Right kidney (tissue), 1 donor: ENCODE measurements around the gene MN1.
"Not testable (repeated sequence)": the region's sequence is repeated elsewhere in the genome, so short reads cannot be mapped to it uniquely, and the experiment has no call there.

ENCODE experiments used
- DNase-seq: peaks from one replicate; pipeline ENCODE4 v3.0.0-alpha.2; 2016

MN1 gene

GRCh38 chr22:27761000-27761399 lies 40.6 kb downstream of the MN1 start:
- no peak for DNase-seq

DNA sequence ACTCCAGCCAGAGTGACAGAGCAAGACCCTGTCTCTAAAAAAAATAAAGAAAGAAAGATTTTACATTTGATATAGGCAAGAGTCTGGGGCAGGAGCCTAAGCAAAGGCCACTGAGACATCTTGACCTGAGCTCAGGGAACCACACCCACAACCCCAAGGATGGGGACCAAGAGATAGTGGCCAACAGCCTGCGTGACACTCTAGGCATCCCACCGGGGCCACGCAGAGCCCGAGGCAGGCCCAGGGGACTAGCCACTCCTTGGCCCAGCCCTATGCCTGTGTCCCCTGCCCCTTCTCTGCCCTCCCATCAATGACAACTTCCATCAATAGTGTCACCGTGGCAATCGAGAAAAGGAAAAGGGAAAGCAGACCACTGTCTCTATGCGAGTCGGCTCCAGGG lies 41.1 kb downstream of the MN1 start:
- DNase-seq, result no peak

- no peak for DNase-seq
These were observed 43.5 kb downstream of the MN1 start for GRCh38 chr22:27757928-27758525.

GRCh38 chr22:27756212-27756660 lies 45.3 kb downstream of the MN1 start:
- DNase-seq, result no peak

DNA sequence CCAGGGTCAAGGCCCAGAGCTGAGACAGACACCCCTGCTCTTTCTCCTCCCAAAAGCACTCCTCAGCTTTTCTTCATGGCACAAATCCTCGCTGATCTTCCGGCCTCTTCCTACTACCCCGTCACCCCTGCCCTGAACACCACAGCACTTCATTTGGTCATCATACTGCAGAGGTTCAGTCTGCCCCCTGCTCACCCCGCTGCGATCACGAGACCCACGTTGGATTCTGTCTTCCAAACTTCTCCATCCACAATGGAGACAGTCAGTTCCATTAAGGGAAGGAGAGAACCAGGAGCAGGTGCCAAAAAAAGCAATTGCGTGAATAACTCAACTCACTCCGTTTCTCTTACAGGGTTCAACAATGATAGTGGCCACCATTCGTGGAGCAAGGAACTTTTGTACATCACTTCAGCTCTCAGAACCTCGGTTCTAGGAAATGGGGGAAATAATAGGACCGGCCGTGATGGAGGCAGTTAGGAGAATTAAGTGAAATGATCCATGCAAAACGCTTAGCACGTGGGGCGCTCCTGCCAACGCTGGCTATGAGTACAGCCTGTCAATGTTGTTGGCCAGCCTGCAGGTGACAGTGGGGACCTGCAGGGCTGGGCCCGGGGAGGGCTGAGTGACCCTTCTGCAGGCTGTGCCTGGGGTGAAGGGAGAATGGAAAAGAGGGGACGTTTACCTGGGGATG lies 45.9 kb downstream of the MN1 start:
- no peak for DNase-seq

DNA sequence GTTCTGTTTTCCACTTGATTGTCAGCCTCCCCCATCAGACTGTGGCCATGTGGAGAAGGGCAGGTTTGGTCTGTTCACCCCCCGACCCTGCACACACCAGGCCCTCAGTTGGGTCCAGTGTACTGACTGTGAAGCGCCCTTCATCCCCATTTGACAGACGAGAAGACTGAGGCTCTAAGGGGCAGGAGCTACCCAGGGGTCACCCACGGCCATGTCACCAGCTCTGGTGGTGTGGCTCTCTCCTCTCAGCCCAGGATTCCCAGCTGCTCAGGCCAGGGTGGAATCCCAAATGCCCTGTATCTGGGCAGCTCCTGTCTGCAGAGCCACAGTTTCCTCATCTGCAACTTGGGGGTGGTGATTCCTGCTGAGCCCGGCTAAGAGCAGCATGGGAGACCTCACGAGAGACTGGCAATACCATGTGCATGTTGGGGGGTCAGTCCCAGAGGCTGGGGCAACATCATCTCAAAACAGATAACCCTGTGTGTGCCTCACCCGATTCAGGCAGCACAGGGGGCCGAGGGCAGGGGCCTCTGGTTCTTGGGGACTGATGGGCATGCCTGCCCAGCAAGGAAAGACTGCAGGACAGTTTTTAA lies 46.6 kb downstream of the MN1 start:
- no peak for DNase-seq

- DNase-seq, result peak; percentile 35
These were observed 47.2 kb downstream of the MN1 start for GRCh38 chr22:27754247-27754887.

- DNase-seq, result no peak
These were observed 48.8 kb downstream of the MN1 start for GRCh38 chr22:27752771-27753170.

DNA sequence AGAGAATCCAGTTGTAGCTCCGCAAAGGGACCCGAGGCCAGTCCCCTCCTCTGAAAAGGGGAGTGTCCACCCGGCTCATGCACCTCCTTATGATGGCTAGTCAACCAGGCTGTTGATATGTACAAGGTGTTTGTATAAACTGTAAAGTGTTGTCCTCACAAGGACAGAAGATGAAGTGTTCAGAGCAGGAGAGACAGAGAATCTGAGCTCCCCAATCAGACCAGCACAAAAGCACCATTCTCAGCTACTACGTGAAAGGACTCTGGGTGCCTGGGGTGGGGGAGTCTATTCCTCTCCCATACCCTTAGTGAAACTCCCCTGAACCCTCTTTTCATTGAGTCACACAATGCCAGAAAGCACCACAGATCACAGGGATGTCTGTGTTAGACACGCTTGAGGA lies 49.4 kb downstream of the MN1 start:
- no peak for DNase-seq

DNA sequence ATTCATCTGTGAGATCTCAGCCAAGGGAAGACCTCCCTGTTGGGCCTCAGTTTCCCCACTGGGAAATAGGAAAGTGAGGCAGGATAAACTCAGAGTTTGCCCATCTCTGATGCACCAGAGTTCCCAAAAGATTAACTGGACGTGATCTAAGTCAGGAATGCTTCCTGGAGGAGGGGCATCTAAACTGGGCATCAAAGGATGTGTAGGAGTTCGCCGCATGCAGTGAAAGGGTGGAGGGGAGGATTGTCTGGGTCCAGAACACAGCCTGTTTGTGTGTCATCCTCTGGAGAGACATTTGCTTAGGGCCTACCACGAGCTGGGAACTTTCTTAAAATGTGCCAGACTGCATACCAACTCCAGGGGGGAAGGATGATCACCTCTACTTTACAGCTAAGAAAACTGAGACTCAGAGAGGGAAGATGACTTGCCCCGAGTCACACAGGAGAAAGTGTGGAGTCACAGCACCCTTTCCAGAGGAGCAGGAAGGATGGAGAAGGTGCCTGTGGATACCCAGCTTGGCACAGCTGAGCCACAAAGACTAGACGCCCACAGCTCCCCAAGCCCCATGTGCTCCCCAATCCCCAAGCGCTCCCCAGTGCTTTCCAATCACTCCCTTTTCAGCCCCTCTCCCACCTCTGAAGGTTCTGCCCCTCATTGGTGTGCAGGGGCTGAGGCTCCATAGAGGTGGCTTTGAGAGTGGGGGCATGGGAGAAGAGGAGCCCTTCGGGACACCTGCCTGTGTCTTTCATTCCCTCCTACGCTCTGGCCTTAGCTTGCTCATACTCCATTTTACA lies 50.1 kb downstream of the MN1 start:
- DNase-seq, result no peak

- no peak for DNase-seq
These were observed 50.8 kb downstream of the MN1 start for GRCh38 chr22:27750584-27751265.

- DNase-seq, result peak; percentile 65
These were observed 51.8 kb downstream of the MN1 start for GRCh38 chr22:27749597-27750225.

DNA sequence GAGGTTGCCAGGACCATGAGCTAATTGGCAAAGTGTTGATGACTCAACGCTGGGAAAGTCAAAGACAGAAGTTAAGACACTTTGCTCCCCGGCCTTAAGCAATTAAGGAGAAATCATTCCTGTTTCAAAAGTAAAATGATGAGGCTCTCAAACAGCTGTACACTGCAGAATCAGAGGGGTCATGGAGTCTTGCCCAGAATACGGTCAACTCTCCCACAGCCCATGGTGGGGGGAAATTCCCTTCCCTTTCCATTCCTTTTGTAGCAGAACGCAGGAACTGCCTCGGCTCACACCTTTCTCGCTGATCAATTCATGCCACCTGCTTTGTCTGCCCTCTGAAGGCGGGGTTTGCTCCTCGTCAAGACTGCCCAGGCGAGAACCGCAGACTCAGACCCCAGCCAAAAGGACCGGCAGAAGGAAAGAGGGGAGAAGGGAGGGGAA lies 52.8 kb downstream of the MN1 start:
- DNase-seq, result peak; percentile 34

GRCh38 chr22:27748349-27748748 lies 53.2 kb downstream of the MN1 start:
- DNase-seq, result no peak

DNA sequence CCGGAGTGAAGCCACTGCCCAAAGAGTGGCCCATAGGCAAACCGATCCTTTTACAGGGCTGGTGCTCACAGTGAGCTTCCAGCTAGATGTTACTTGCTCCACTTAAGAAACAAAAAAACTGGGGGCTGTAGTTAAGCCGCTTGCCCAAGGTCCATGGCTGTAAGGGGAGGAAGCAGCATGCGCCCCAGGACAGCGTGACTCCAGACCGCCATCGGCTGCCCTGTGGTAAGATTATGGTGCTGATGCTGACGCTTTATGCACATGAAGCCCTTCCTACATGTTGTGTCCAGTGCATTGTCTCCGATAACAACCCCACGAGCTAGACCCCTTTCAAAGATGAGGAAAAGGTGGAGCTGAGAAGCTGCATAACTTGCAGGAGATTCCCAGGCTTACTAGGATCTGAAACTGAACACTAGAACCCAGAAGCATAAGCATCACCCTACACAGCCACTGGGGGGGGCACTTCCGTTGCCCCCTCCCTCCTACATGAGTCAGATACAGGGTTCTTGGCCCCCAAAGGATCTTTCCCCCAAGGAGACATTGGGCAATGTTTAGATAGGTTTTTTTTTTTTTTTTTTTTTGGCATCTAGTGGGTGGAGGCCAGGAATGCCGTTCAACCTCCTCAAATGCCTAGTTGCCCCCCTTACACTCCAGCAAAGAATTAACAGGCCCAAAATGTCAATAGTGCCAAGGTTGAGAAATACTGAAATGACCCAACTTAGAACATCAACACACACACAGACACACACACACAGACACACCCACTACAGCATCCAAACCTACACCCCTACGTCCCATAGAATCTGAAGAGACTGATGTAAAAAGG lies 53.9 kb downstream of the MN1 start:
- no peak for DNase-seq

- DNase-seq, result no peak
These were observed 54.6 kb downstream of the MN1 start for GRCh38 chr22:27746918-27747317.

DNA sequence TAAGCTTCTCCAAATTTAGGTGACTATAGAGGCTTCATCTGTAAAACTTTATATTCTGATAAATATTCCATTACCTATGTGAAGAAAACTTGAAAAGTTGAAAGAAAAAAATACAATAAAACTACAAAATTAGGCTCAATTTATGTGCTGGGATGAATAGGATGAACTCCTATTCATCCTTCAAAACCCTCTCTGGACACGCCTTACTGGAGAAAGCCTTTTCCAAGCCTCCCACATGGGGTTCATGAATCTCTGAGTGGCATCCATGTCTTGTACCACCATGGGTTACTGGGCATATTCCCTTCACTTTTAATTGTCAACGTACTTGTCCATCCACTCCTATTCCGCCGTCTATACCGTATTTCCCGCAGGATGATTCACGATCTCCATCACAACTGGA lies 55.7 kb downstream of the MN1 start:
- DNase-seq, result no peak

GRCh38 chr22:27745154-27745553 lies 56.4 kb downstream of the MN1 start:
- no peak for DNase-seq

DNA sequence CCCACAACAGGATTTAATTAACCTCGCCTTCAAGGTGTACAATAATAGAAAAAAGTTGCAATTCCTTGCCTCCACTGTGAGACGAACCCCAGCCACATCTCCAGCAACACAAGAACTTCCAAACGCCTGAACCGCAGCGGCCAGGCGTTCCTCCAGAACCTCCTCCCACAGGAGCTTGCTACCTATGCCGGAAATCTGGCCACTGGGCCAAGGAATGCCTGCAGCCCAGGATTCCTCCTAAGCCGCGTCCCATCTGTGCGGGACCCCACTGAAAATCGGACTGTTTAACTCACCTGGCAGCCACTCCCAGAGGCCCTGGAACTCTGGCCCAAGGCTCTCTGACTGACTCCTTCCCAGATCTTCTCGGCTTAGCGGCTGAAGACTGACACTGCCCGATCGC lies 57.5 kb downstream of the MN1 start:
- not testable (repeated sequence) for DNase-seq

- DNase-seq, result no peak
These were observed 61.3 kb downstream of the MN1 start for GRCh38 chr22:27740202-27740748.
